BE2C (cell line): Measurements from ENCODE around the gene ARF4.
A peak's percentile ranks its signal among the peaks of the same experiment; 100 is the strongest.

Experiments
- DNase-seq: peaks from one replicate; pipeline ENCODE4 v3.0.0-alpha.2; 2020
- H3K27me3 ChIP-seq: fragments of 250-450 bp; sonication (Bioruptor Pico); 2 replicates; pipeline ENCODE4 v1.5.1; 2020; ENCODE audit warnings: mild to moderate bottlenecking
- H3K36me3 ChIP-seq: fragments of 250-450 bp; sonication (Bioruptor Pico); 2 replicates; pipeline ENCODE4 v1.5.1; 2020; ENCODE audit warnings: mild to moderate bottlenecking
- H3K4me1 ChIP-seq: fragments of 250-450 bp; sonication (Bioruptor Pico); 2 replicates; pipeline ENCODE4 v1.5.1; 2020
- H3K4me3 ChIP-seq: 2 replicates; pipeline ENCODE4 v1.5.1; 2011; ENCODE audit warnings: low read depth, low read length
- H3K9me3 ChIP-seq: fragments of 250-450 bp; sonication (Bioruptor Pico); 2 replicates; pipeline ENCODE4 v1.5.1; 2020
- CTCF ChIP-seq: IDR thresholded peaks from 2 replicates; pipeline ENCODE4 v1.5.1; 2012; ENCODE audit warnings: mild to moderate bottlenecking, low read depth, low read length

Gene ARF4

GRCh38 chr3:57555738-57556458 lies 41.2 kb downstream of the ARF4 start, which contains the start of gene PDE12:
Gene PDE12, plus strand, starts transcription at chr3:57556274. Its CDS starts 106 bp downstream, at chr3:57556380.
- no peaks in the 10 kb centered on the region for H3K9me3 ChIP-seq
- no peaks in the 10 kb centered on the region for H3K36me3 ChIP-seq
- no peak for TF ChIP-seq CTCF
- H3K4me1 ChIP-seq: no peaks in the 10 kb centered on the region
- H3K4me3 ChIP-seq: peak within 1 kb of the TSS; percentile 80
- DNase-seq: peak; percentile 78
- H3K27me3 ChIP-seq: no peaks in the 10 kb centered on the region

DNA sequence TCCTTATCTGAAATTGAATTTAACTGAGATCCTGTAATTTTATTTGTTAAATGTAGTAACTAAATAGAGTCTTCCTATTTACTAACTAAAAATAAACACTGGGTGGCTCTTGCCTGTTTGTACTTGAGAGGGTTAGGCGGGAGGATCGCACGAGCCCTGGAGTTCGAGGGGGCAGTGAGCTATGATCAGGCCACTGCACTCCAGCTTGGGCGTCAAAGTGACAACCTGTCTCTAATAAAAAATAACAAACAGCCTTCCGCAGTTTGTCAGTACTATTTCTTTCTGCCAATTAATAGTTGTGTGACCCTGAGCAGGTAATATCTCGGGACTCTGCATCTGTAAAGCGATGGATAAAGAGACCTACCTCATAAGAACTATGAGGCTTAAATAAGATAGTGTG lies 41.8 kb downstream of the ARF4 start:
- H3K27me3 ChIP-seq: no peaks in the 10 kb centered on the region
- H3K36me3 ChIP-seq: no peaks in the 10 kb centered on the region
- peak overlapping the region; percentile 80 for H3K4me3 ChIP-seq
- DNase-seq: no peak
- no peak for TF ChIP-seq CTCF
- H3K4me1 ChIP-seq: no peaks in the 10 kb centered on the region
- H3K9me3 ChIP-seq: no peaks in the 10 kb centered on the region

DNA sequence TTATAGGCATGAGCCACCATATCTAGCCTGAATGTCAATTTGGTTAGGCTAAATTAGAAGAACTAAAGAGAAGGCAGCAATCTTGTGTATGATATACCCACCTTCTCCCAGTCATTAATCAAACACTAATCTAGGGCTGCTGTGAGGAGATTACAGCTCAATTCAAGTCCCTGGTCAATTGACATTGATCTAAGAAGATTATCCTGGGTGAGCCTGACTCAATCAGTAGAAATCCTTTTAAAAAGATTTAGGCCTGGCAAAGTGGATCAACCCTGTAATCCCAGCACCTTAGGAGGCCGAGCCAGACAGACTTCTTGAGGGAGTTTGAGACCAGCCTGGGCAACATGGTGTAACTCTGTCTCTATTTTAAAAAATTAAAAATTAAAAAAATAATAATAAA lies 50.5 kb downstream of the ARF4 start:
- TF ChIP-seq CTCF: no peak
- Histone ChIP-seq H3K4me3 (no peak overlapping the region), H3K9me3 (no peaks in the 10 kb centered on the region), H3K36me3 (no peaks in the 10 kb centered on the region), H3K27me3 (no peaks in the 10 kb centered on the region), H3K4me1 (no peaks in the 10 kb centered on the region)
- no peak for DNase-seq

- Histone ChIP-seq H3K9me3 (no peaks in the 10 kb centered on the region), H3K27me3 (no peaks in the 10 kb centered on the region), H3K4me3 (no peak overlapping the region), H3K4me1 (no peaks in the 10 kb centered on the region), H3K36me3 (no peaks in the 10 kb centered on the region)
- TF ChIP-seq CTCF: no peak
- no peak for DNase-seq
These were observed 51.4 kb downstream of the ARF4 start for GRCh38 chr3:57545636-57546268.

- no peaks in the 10 kb centered on the region for H3K9me3 ChIP-seq
- H3K27me3 ChIP-seq: no peaks in the 10 kb centered on the region
- DNase-seq: peak; percentile 49
- H3K4me1 ChIP-seq: no peaks in the 10 kb centered on the region
- no peak for TF ChIP-seq CTCF
- H3K36me3 ChIP-seq: no peaks in the 10 kb centered on the region
- peak within 1 kb of the TSS; percentile 30; the same call in 1 of the 2 replicates for H3K4me3 ChIP-seq
These were observed 52.7 kb downstream of the ARF4 start, which contains the start of gene DNAH12 for GRCh38 chr3:57544181-57545125. Gene DNAH12, minus strand, starts transcription at chr3:57544344. Its CDS starts 1,474 bp downstream, at chr3:57542870.
